ENCODE results near the gene UNCX.

The UNCX gene

DNA sequence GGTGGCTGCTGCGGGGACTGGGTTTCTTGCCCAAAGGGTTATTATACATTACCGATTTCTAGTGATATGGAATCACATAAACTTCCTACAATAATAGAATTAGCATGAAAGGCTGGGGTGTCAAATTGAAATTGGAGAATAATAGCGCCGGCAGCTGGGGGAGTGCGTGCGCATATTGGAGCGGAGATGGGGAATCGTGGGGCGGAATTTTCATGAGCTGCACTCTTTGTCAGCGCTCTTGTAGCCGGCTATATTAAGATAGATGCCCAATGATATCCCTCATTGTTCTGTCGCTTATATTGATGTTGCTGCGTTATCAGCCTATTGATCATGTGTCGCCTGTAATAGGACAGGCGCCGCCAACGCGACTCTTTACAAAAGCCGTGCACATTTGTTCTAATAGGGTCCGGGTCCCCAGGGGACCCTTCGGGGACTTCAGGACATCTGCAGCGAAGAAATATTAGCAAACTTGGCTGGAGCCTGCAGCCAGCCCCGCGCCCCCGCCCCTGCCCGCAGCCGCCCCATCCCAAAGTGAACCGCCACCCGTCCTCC lies 5.1 kb downstream of the UNCX start:
- in situ Hi-C loops (cut with MboI; ENCODE audit: low sequenced_read_pairs, unreplicated experiment): no loop called here
- TF ChIP-seq, protein P1, sequence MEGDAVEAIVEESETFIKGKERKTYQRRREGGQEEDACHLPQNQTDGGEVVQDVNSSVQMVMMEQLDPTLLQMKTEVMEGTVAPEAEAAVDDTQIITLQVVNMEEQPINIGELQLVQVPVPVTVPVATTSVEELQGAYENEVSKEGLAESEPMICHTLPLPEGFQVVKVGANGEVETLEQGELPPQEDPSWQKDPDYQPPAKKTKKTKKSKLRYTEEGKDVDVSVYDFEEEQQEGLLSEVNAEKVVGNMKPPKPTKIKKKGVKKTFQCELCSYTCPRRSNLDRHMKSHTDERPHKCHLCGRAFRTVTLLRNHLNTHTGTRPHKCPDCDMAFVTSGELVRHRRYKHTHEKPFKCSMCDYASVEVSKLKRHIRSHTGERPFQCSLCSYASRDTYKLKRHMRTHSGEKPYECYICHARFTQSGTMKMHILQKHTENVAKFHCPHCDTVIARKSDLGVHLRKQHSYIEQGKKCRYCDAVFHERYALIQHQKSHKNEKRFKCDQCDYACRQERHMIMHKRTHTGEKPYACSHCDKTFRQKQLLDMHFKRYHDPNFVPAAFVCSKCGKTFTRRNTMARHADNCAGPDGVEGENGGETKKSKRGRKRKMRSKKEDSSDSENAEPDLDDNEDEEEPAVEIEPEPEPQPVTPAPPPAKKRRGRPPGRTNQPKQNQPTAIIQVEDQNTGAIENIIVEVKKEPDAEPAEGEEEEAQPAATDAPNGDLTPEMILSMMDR (IDR thresholded peaks at IDR 0.05; ENCODE audit: borderline replicate concordance, control extremely low read depth, extremely low read depth, insufficient read depth, missing control alignments): no peak
- DNase-seq (ENCODE audit: low spot score): no peak

DNA sequence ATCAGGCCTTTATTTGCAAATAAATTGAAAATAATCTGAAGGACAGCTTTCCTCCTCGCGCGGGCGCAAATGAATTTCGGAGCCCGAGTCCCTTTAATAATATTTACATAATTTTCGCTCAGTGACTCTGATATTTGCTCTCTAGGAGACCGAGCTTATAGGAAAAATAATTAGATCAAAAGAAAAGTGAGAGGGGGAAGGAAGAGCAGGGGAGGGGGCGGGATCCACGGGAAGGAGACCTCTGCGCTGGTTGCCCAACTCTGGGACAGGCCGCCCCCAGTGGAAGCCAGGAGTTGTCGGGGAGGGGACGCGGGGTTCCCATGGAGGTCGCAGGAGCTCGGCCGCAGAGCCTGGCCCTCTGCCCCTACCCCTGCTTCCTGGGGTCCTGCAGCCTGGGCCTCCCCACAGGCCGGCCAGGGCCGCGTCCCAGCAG lies 5.8 kb downstream of the UNCX start:
- TF ChIP-seq, protein P1 (IDR thresholded peaks at IDR 0.05; ENCODE audit: borderline replicate concordance, control extremely low read depth, extremely low read depth, insufficient read depth, missing control alignments): no peak
- in situ Hi-C loops (cut with MboI; ENCODE audit: low sequenced_read_pairs, unreplicated experiment): no loop called here
- no peak for DNase-seq (ENCODE audit: low spot score)

- in situ Hi-C loops (cut with MboI; ENCODE audit: low sequenced_read_pairs, unreplicated experiment): no loop called here
- DNase-seq (ENCODE audit: low spot score): no peak
- TF ChIP-seq, protein P1 (IDR thresholded peaks at IDR 0.05; ENCODE audit: borderline replicate concordance, control extremely low read depth, extremely low read depth, insufficient read depth, missing control alignments): no peak
These were observed 6.5 kb downstream of the UNCX start for GRCh38 chr7:1238931-1239802.

DNA sequence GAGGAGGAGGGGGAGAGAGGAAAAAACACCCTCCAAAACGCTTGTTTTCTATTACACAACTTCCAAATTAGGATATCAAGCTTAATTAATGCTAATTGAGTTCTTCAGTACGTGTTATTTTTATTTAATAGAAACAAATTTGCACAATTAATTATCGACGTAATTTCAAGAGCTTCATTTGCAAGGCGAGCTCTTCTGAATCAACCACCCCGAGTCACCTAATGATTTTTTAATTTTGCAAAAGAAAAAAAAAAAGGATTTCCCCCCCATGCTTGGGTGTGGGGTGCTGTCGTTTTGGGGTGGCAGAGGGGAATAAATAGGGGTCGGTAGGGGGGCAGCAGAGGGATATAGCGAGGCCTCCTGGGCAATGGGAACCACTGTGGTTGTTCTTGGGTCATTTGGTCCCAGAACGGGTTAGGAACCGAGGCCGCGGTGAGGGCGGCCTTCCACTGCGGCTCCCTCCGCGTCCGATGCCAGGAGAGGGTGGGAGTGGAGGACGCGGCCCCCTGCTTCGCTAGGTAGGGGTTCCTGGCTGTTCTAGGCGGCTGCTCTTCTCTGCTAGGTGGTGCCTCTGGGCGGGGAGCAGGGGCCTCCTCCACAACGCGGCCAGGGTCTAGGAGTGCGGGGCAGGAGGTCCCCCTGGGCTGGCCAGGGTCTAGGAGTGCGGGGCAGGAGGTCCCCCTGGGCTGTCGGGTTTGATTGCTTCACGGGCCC lies 7.3 kb downstream of the UNCX start:
- in situ Hi-C loops (cut with MboI; ENCODE audit: low sequenced_read_pairs, unreplicated experiment): no loop called here
- TF ChIP-seq, protein P1 (IDR thresholded peaks at IDR 0.05; ENCODE audit: borderline replicate concordance, control extremely low read depth, extremely low read depth, insufficient read depth, missing control alignments): no peak
- no peak for DNase-seq (ENCODE audit: low spot score)

GRCh38 chr7:1240517-1241257 lies 8.0 kb downstream of the UNCX start:
- DNase-seq (ENCODE audit: low spot score): no peak
- in situ Hi-C loops (cut with MboI; ENCODE audit: low sequenced_read_pairs, unreplicated experiment): no loop called here
- TF ChIP-seq, protein P1 (IDR thresholded peaks at IDR 0.05; ENCODE audit: borderline replicate concordance, control extremely low read depth, extremely low read depth, insufficient read depth, missing control alignments): no peak

- in situ Hi-C loops (cut with MboI; ENCODE audit: low sequenced_read_pairs, unreplicated experiment): no loop called here
- TF ChIP-seq, protein P1 (IDR thresholded peaks at IDR 0.05; ENCODE audit: borderline replicate concordance, control extremely low read depth, extremely low read depth, insufficient read depth, missing control alignments): no peak
- no peak for DNase-seq (ENCODE audit: low spot score)
These were observed 8.6 kb downstream of the UNCX start for GRCh38 chr7:1241258-1241602.

All from GM13976 (cell line).